OCI-LY7 (cell line): Measurements from ENCODE around the gene CDCP2. TPM values are rescaled to one million over a fixed set of nuclear protein-coding genes. Genes with fewer than 3 reads are reported as not detected.

Source experiments
- BruUV-seq: library from RNA; stranded (reverse); fragments of 400-500 nt; replicated peaks from 2 replicates; lab custom pipeline; 2021; lab: Mats Ljungman, UMichigan
- CTCF ChIA-PET: fragments of 300-600 bp; sonication (Branson Sonifier 250); formaldehyde crosslinking; loops from one replicate; lab custom pipeline; 2022; ENCODE audit warnings: antibody characterized with exemption; ENCODE audit not compliant: unreplicated experiment; lab: Charles Lee
- POLR2A ChIA-PET: fragments of 300-600 bp; sonication (Branson Sonifier 250); formaldehyde crosslinking; loops from one replicate; lab custom pipeline; 2022; ENCODE audit warnings: antibody characterized with exemption; lab: Charles Lee
- DNase-seq: peaks from one replicate; pipeline ENCODE4 v3.0.0-alpha.2; 2015; ENCODE audit warnings: low spot score
- H2AFZ ChIP-seq: fragments of 200-600 bp; sonication (generic), shearing (Covaris generic); 2 replicates; pipeline ENCODE4 v1.6.1; 2014; ENCODE audit warnings: mild to moderate bottlenecking, antibody characterized with exemption, low read length, moderate library complexity
- H3K27ac ChIP-seq: fragments of 200-600 bp; sonication (generic); 2 replicates; pipeline ENCODE4 v1.5.1; 2014; ENCODE audit warnings: mixed run types, low read depth, mild to moderate bottlenecking, moderate library complexity, low read length, inconsistent platforms; ENCODE audit not compliant: poor library complexity, severe bottlenecking
- H3K36me3 ChIP-seq: fragments of 200-600 bp; sonication (generic); 2 replicates; pipeline ENCODE4 v1.6.1; 2014; ENCODE audit warnings: mild to moderate bottlenecking, antibody characterized with exemption, low read length, moderate library complexity, mixed read lengths; ENCODE audit not compliant: insufficient read depth
- H3K4me1 ChIP-seq: fragments of 200-600 bp; sonication (generic); 2 replicates; pipeline ENCODE4 v1.5.1; 2014; ENCODE audit warnings: mild to moderate bottlenecking, low read length; ENCODE audit not compliant: insufficient read depth, poor library complexity, severe bottlenecking
- H3K4me2 ChIP-seq: fragments of 200-600 bp; sonication (generic); 2 replicates; pipeline ENCODE4 v1.6.1; 2014; ENCODE audit warnings: mild to moderate bottlenecking, low read length
- H3K4me3 ChIP-seq: fragments of 200-600 bp; sonication (generic); 2 replicates; pipeline ENCODE4 v1.5.1; 2014; ENCODE audit warnings: mild to moderate bottlenecking, low read depth, low read length; ENCODE audit not compliant: poor library complexity, severe bottlenecking
- H3K79me2 ChIP-seq: fragments of 200-600 bp; sonication (generic); 2 replicates; pipeline ENCODE4 v1.6.1; 2016; ENCODE audit warnings: low read depth, mild to moderate bottlenecking, low read length, moderate library complexity, mixed read lengths; ENCODE audit not compliant: insufficient read depth
- H3K9me2 ChIP-seq: fragments of 200-600 bp; sonication (generic); 2 replicates; pipeline ENCODE4 v1.6.1; 2016; ENCODE audit warnings: mild to moderate bottlenecking, low read length, mixed read lengths; ENCODE audit not compliant: insufficient read depth
- H3K9me3 ChIP-seq: fragments of 200-600 bp; sonication (generic); 2 replicates; pipeline ENCODE4 v1.6.1; 2014; ENCODE audit warnings: mild to moderate bottlenecking, mixed run types, low read length, mixed read lengths
- H4K20me1 ChIP-seq: fragments of 200-600 bp; sonication (generic); 2 replicates; pipeline ENCODE4 v1.6.1; 2014; ENCODE audit warnings: mild to moderate bottlenecking, antibody characterized with exemption, low read length, moderate library complexity, mixed read lengths; ENCODE audit not compliant: insufficient read depth
- CTCF ChIP-seq: fragments of 200-600 bp; sonication (generic); conservative IDR thresholded peaks from 2 replicates; pipeline ENCODE4 v1.5.1; 2014; ENCODE audit warnings: mild to moderate bottlenecking, antibody characterized with exemption, low read length, moderate library complexity, mixed read lengths
- EZH2phosphoT487 ChIP-seq: fragments of 200-600 bp; sonication (generic); IDR thresholded peaks from 2 replicates; pipeline ENCODE4 v1.6.1; 2018; ENCODE audit warnings: low read depth, borderline replicate concordance, mild to moderate bottlenecking, mixed run types, antibody characterized with exemption, low read length, moderate library complexity, mixed read lengths
- intact Hi-C: fragments of 100-400 bp; cut with micrococcal nuclease; formaldehyde crosslinking; loops from one replicate; pipeline ENCODE4 v1.10.0; 2022; ENCODE audit not compliant: unreplicated experiment
- total RNA-seq, 2 experiments: library from RNA; depleted of rRNA in 1 of 2; stranded (reverse); fragments of >200 nt in 1 of 2; shearing (Covaris generic) in 1 of 2; gene quantifications; 2 replicates each; pipeline ENCODE4 v1.2.3, GENCODE V29; 2014 to 2022

CDCP2 gene
- total RNA-seq, 2 experiments from 2014 or later: 0.09 TPM; not detected in 1

DNA sequence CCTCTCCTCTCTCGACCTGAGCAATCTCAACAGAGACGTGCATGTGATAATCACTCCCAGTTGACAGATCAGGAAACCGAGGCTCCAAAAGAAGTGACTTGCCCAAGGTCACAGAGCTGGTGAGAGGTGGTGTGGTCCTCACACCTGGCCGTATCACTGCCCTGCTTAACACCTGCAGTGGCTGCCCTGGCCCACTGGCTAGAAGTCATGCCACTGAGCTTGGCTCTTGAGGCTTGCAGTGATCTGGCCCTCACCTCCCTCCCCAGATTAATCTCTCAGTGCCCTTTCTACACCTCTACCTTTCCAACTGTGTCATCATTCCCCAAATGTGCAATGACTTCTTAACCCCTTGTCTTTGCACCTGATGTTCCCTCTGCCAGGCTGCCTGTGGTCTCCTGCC is 38.8 kb downstream of the CDCP2 start:
- no peak overlapping the region for H2AFZ ChIP-seq
- BruUV-seq: no TSS peak
- no peak for DNase-seq
- no peaks in the 10 kb centered on the region for H3K9me3 ChIP-seq
- H3K4me1 ChIP-seq: no peaks in the 10 kb centered on the region
- POLR2A ChIA-PET: no interaction called here
- H4K20me1 ChIP-seq: no peaks in the 10 kb centered on the region
- no peak overlapping the region for H3K4me3 ChIP-seq
- no peak overlapping the region for H3K4me2 ChIP-seq
- TF ChIP-seq EZH2phosphoT487 (no peak), CTCF (no peak)
- H3K9me2 ChIP-seq: no peaks in the 10 kb centered on the region
- CTCF ChIA-PET: no interaction called here
- H3K36me3 ChIP-seq: no peaks in the 10 kb centered on the region
- intact Hi-C loops: no loop called here
- no peaks in the 10 kb centered on the region for H3K79me2 ChIP-seq
- no peak overlapping the region for H3K27ac ChIP-seq

DNA sequence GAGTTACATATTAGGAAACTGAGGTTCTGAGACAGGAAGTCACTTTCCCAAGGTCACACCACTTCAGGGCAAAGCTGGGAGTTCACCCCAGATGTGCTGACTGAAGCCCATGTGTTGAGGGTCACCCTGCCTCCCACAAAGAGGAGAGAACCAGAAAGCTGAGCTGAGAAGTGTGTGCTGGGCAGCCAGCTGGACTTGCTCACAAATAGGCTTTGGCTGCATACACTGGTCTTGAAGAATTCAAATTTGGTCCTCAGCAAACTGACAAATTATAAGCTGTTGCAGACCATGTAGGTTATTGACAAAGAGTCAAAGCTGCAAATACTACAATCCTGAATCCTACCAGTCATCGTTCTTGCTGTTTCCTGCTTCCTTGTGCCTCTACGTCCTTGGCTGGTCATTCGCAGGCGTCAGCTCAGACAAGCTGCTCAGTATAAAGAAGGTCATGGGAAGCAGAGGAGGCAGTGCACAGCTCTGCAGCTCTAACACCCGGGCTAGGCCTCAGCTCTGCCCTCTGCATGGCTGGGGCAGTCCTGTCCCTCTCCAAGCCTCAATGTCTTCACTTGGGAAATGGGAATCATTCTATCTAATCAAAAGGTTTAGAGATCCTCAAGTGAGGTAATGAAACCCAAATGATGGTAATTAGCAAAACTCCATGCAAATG is 40.0 kb downstream of the CDCP2 start:
- no peaks in the 10 kb centered on the region for H3K9me3 ChIP-seq
- CTCF ChIA-PET: interaction anchor here (0.9 kb wide), 1 partner anchor 8 kb away, joined by 4 read pairs; no protein-coding TSS in a partner anchor
- H3K4me2 ChIP-seq: no peak overlapping the region
- no TSS peak for BruUV-seq
- no peaks in the 10 kb centered on the region for H3K4me1 ChIP-seq
- no peak overlapping the region for H2AFZ ChIP-seq
- H3K36me3 ChIP-seq: no peaks in the 10 kb centered on the region
- H3K27ac ChIP-seq: no peak overlapping the region
- H4K20me1 ChIP-seq: no peaks in the 10 kb centered on the region
- POLR2A ChIA-PET: interaction anchor here (0.7 to 1.4 kb wide), 3 partner anchors 12 to 676 kb away, joined by 3 to 5 read pairs (median 4); no protein-coding TSS in a partner anchor
- H3K4me3 ChIP-seq: no peak overlapping the region
- H3K9me2 ChIP-seq: no peaks in the 10 kb centered on the region
- no peaks in the 10 kb centered on the region for H3K79me2 ChIP-seq
- DNase-seq: no peak
- TF ChIP-seq EZH2phosphoT487 (no peak), CTCF (no peak)
- intact Hi-C loops: no loop called here

DNA sequence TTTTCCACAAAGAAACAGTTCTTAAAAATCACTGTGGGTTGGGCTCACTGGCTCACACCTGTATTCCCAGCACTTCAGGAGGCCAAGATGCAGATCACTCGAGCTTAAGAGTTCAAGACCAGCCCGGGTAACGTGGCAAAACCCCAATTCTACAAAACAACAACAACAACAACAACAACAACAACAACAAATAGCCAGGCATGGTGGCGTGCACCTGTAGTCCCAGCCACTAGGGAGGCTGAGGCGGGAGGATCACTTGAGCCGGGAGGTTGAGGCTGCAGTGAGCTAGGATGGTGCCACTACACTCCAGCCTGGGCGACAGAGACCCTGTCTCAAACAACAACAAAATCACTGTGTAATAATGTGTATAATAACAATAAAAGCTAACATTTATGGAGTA is 40.8 kb downstream of the CDCP2 start:
- no peak overlapping the region for H3K4me2 ChIP-seq
- no peak overlapping the region for H3K4me3 ChIP-seq
- no peak for TF ChIP-seq CTCF
- TF ChIP-seq EZH2phosphoT487: no peak
- DNase-seq: no peak
- BruUV-seq: no TSS peak
- ChIA-PET CTCF (no interaction called here), POLR2A (interaction anchor here (0.8 to 1.4 kb wide), 2 partner anchors 13 to 15 kb away, joined by 3 to 5 read pairs; no protein-coding TSS in a partner anchor)
- no peak overlapping the region for H3K27ac ChIP-seq
- no peaks in the 10 kb centered on the region for H3K79me2 ChIP-seq
- H3K4me1 ChIP-seq: no peaks in the 10 kb centered on the region
- intact Hi-C loops: no loop called here
- H3K9me3 ChIP-seq: no peaks in the 10 kb centered on the region
- H2AFZ ChIP-seq: no peak overlapping the region
- H4K20me1 ChIP-seq: no peaks in the 10 kb centered on the region
- no peaks in the 10 kb centered on the region for H3K9me2 ChIP-seq
- no peaks in the 10 kb centered on the region for H3K36me3 ChIP-seq
